ENCODE measurements around the gene RAB20. TPM values are rescaled to one million over a fixed set of nuclear protein-coding genes. Genes with fewer than 3 reads are reported as not detected.
A peak's percentile ranks its signal among the peaks of the same experiment; 100 is the strongest.

RAB20 gene
- total RNA-seq, 1 experiment from 2014 or later = 7.9 TPM

DNA sequence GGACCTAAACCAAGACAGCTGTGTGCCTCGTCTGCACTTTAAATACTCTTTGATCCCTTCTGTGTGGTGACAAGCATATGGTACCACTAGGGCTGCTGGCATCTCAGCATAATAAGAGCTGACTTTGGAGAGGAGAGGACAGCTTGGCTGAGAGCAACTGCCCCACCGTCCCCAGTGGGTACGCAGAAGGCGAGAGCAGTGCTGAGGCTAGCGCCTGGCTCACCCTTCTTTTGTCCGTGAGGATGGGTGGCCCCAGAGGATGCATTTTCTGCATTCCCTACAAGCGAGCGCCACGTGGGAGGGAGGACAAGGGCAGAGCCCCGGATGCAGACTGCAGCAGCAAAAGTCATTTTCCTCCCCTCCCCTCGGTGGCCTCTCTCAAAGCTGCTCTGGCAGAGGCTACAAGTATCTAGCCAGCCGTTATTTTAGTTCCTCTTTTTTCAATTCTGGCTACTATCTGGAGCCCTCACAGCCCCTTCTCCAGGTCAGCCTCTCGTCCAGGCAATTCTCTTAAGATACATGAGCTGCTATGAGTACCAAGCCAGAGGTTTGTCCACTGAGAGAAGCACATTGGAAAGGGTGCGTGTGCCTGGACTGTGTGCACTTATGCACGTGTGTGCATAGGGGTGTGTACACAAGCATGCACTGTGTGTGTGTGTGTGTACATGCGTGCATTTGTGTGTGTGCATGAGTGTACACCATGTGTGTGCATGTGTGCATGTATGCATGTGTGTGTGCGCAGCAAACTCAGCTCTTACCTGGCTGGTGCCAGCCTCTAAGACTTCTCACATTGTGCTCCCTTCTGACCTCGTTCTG, 51.3 kb downstream of the RAB20 start:
- intact Hi-C loops (cut with micrococcal nuclease; ENCODE audit: unreplicated experiment) = no loop called here
- in situ Hi-C loops (cut with HindIII; ENCODE audit: low pct_unique_long_range_greater_than_20kb, low sequenced_read_pairs) = no loop called here
- no peak for TF ChIP-seq SIN3A (IDR thresholded peaks at IDR 0.05; ENCODE audit: borderline replicate concordance, insufficient read depth, low read depth, low read length)
- TF ChIP-seq, protein P1, sequence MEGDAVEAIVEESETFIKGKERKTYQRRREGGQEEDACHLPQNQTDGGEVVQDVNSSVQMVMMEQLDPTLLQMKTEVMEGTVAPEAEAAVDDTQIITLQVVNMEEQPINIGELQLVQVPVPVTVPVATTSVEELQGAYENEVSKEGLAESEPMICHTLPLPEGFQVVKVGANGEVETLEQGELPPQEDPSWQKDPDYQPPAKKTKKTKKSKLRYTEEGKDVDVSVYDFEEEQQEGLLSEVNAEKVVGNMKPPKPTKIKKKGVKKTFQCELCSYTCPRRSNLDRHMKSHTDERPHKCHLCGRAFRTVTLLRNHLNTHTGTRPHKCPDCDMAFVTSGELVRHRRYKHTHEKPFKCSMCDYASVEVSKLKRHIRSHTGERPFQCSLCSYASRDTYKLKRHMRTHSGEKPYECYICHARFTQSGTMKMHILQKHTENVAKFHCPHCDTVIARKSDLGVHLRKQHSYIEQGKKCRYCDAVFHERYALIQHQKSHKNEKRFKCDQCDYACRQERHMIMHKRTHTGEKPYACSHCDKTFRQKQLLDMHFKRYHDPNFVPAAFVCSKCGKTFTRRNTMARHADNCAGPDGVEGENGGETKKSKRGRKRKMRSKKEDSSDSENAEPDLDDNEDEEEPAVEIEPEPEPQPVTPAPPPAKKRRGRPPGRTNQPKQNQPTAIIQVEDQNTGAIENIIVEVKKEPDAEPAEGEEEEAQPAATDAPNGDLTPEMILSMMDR (IDR thresholded peaks at IDR 0.05) = no peak
- TF ChIP-seq TCF7L2 (IDR thresholded peaks at IDR 0.05; ENCODE audit: low read depth, low read length) = no peak
- TF ChIP-seq REST (IDR thresholded peaks at IDR 0.05; ENCODE audit: insufficient read depth in 1 of 2, low read depth in 2 of 2, low read length in 1 of 2) = no peak
- TF ChIP-seq POLR2AphosphoS5 (IDR thresholded peaks at IDR 0.05; ENCODE audit: low read depth, low read length) = no peak
- no TSS peak for BruUV-seq (replicated peaks)
- CTCF ChIA-PET = no interaction called here
- Histone ChIP-seq H3K36me3 (ENCODE audit: control insufficient read depth, insufficient read depth, low read length) (no peaks in the 10 kb centered on the region), H3K4me3 (ENCODE audit: low read depth in 2 of 2, low read length in 2 of 2) (no peak overlapping the region), H3K9me3 (ENCODE audit: control insufficient read depth, insufficient read depth, low read depth, low read length) (no peaks in the 10 kb centered on the region), H3K4me1 (ENCODE audit: control insufficient read depth, insufficient read depth, low read length) (no peaks in the 10 kb centered on the region), H3K27me3 (ENCODE audit: control insufficient read depth, insufficient read depth, low read length) (no peaks in the 10 kb centered on the region), H3K27ac (ENCODE audit: low read length) (no peak overlapping the region)
- ATAC-seq = peak; percentile 51
- POLR2A ChIA-PET = no interaction called here
- no peak for DNase-seq (ENCODE audit: low read depth, low spot score)

DNA sequence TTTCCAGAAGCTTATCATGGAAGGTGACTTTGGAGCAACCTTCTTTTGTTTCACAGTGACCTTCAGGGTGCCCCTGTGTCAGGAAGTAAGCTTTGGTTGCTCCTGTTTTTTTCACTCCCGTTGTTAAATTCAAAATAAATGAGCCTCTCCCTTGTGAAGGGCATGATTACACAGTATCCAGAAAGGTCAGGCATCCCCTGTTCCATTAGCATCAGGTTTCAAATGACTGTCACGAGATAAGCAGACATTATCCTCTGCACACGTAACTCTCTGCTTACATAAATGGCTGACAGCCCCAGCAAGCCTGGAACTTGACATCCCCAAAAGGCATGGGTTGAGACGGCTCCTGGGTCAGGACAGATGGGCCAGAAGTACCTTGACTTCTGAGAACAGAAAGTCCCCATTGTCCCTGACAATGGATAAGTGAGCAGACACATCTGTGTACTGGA, 52.0 kb downstream of the RAB20 start:
- DNase-seq (ENCODE audit: low read depth, low spot score) (no peak), ATAC-seq (no peak)
- H3K9me3 ChIP-seq (ENCODE audit: control insufficient read depth, insufficient read depth, low read depth, low read length) = no peaks in the 10 kb centered on the region
- CTCF ChIA-PET = no interaction called here
- H3K27me3 ChIP-seq (ENCODE audit: control insufficient read depth, insufficient read depth, low read length) = no peaks in the 10 kb centered on the region
- H3K4me3 ChIP-seq (ENCODE audit: low read depth in 2 of 2, low read length in 2 of 2) = no peak overlapping the region
- BruUV-seq (replicated peaks) = no TSS peak
- POLR2A ChIA-PET = no interaction called here
- H3K4me1 ChIP-seq (ENCODE audit: control insufficient read depth, insufficient read depth, low read length) = no peaks in the 10 kb centered on the region
- in situ Hi-C loops (cut with HindIII; ENCODE audit: low pct_unique_long_range_greater_than_20kb, low sequenced_read_pairs) (no loop called here), intact Hi-C loops (cut with micrococcal nuclease; ENCODE audit: unreplicated experiment) (no loop called here)
- TF ChIP-seq REST (IDR thresholded peaks at IDR 0.05; ENCODE audit: insufficient read depth in 1 of 2, low read depth in 2 of 2, low read length in 1 of 2) = no peak
- no peak for TF ChIP-seq POLR2AphosphoS5 (IDR thresholded peaks at IDR 0.05; ENCODE audit: low read depth, low read length)
- no peak for TF ChIP-seq SIN3A (IDR thresholded peaks at IDR 0.05; ENCODE audit: borderline replicate concordance, insufficient read depth, low read depth, low read length)
- TF ChIP-seq, protein P1 (IDR thresholded peaks at IDR 0.05) = no peak
- TF ChIP-seq TCF7L2 (IDR thresholded peaks at IDR 0.05; ENCODE audit: low read depth, low read length) = no peak
- no peak overlapping the region for H3K27ac ChIP-seq (ENCODE audit: low read length)
- no peaks in the 10 kb centered on the region for H3K36me3 ChIP-seq (ENCODE audit: control insufficient read depth, insufficient read depth, low read length)
